ENCODE data around the gene STPG3. TPM values are rescaled to one million over a fixed set of nuclear protein-coding genes. Genes with fewer than 3 reads are reported as not detected.

The STPG3 gene
- total and polyA plus RNA-seq, 9 of the 15 experiments (the other 6 are each of a cell fraction or from before 2014, with no cell fraction given): not detected

DNA sequence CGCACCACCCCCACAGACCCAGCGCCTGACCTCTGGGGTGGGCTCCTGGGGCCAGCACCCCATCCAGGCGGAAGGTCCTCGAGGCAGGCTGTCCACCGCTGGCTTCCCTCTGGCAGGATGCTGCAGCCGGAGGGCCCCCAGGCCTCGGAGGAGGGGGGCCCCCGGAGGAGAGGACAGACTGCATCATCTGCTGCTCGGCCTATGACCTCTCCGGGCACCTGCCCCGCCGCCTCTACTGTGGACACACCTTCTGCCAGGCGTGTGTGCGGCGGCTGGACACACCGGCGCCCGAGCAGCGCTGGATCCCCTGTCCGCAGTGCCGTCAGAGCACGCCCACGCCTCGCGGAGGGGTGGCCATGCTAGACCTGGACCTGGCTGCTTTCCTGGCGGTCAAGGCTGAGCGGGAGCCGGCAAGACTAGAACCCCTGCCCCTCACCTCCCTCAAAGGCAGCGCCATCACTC, 22.5 kb upstream of the STPG3 start (continued):
- TF ChIP-seq, protein P1, sequence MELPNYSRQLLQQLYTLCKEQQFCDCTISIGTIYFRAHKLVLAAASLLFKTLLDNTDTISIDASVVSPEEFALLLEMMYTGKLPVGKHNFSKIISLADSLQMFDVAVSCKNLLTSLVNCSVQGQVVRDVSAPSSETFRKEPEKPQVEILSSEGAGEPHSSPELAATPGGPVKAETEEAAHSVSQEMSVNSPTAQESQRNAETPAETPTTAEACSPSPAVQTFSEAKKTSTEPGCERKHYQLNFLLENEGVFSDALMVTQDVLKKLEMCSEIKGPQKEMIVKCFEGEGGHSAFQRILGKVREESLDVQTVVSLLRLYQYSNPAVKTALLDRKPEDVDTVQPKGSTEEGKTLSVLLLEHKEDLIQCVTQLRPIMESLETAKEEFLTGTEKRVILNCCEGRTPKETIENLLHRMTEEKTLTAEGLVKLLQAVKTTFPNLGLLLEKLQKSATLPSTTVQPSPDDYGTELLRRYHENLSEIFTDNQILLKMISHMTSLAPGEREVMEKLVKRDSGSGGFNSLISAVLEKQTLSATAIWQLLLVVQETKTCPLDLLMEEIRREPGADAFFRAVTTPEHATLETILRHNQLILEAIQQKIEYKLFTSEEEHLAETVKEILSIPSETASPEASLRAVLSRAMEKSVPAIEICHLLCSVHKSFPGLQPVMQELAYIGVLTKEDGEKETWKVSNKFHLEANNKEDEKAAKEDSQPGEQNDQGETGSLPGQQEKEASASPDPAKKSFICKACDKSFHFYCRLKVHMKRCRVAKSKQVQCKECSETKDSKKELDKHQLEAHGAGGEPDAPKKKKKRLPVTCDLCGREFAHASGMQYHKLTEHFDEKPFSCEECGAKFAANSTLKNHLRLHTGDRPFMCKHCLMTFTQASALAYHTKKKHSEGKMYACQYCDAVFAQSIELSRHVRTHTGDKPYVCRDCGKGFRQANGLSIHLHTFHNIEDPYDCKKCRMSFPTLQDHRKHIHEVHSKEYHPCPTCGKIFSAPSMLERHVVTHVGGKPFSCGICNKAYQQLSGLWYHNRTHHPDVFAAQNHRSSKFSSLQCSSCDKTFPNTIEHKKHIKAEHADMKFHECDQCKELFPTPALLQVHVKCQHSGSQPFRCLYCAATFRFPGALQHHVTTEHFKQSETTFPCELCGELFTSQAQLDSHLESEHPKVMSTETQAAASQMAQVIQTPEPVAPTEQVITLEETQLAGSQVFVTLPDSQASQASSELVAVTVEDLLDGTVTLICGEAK (IDR thresholded peaks at IDR 0.05): no peak
- TF ChIP-seq, protein P1 (CRISPR knock-in tag; IDR thresholded peaks at IDR 0.05): no peak
- TF ChIP-seq RCOR1 (IDR thresholded peaks at IDR 0.05; ENCODE audit: borderline replicate concordance in 1 of 2, low read depth in 2 of 2, low read length in 2 of 2) (no peak), ZFX (CRISPR knock-in tag; IDR thresholded peaks at IDR 0.05) (0 out of 2 replicates have a peak, but pooled peaks have one; percentile 4), ZNF696 (CRISPR knock-in tag; conservative IDR thresholded peaks at IDR 0.05) (no peak), KDM5B (IDR thresholded peaks at IDR 0.05; ENCODE audit: insufficient replicate concordance, low read depth, low read length) (peak; percentile 49), MCM3 (IDR thresholded peaks at IDR 0.05) (no peak), MED1 (CRISPR knock-in tag; IDR thresholded peaks at IDR 0.05; ENCODE audit: borderline replicate concordance) (no peak; the same call in 1 of the 2 replicates), LEF1 (IDR thresholded peaks at IDR 0.05) (no peak), BRF1 (IDR thresholded peaks at IDR 0.05; ENCODE audit: borderline replicate concordance, extremely low read depth, insufficient read length) (no peak)
- TF ChIP-seq, protein P2, sequence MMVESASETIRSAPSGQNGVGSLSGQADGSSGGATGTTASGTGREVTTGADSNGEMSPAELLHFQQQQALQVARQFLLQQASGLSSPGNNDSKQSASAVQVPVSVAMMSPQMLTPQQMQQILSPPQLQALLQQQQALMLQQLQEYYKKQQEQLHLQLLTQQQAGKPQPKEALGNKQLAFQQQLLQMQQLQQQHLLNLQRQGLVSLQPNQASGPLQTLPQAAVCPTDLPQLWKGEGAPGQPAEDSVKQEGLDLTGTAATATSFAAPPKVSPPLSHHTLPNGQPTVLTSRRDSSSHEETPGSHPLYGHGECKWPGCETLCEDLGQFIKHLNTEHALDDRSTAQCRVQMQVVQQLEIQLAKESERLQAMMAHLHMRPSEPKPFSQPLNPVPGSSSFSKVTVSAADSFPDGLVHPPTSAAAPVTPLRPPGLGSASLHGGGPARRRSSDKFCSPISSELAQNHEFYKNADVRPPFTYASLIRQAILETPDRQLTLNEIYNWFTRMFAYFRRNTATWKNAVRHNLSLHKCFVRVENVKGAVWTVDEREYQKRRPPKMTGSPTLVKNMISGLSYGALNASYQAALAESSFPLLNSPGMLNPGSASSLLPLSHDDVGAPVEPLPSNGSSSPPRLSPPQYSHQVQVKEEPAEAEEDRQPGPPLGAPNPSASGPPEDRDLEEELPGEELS (CRISPR knock-in tag; IDR thresholded peaks at IDR 0.05; ENCODE audit: borderline replicate concordance): no peak
- TF ChIP-seq, protein P3, sequence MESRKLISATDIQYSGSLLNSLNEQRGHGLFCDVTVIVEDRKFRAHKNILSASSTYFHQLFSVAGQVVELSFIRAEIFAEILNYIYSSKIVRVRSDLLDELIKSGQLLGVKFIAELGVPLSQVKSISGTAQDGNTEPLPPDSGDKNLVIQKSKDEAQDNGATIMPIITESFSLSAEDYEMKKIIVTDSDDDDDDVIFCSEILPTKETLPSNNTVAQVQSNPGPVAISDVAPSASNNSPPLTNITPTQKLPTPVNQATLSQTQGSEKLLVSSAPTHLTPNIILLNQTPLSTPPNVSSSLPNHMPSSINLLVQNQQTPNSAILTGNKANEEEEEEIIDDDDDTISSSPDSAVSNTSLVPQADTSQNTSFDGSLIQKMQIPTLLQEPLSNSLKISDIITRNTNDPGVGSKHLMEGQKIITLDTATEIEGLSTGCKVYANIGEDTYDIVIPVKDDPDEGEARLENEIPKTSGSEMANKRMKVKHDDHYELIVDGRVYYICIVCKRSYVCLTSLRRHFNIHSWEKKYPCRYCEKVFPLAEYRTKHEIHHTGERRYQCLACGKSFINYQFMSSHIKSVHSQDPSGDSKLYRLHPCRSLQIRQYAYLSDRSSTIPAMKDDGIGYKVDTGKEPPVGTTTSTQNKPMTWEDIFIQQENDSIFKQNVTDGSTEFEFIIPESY (CRISPR knock-in tag; IDR thresholded peaks at IDR 0.05): peak; percentile 76
- TF ChIP-seq, protein P4, sequence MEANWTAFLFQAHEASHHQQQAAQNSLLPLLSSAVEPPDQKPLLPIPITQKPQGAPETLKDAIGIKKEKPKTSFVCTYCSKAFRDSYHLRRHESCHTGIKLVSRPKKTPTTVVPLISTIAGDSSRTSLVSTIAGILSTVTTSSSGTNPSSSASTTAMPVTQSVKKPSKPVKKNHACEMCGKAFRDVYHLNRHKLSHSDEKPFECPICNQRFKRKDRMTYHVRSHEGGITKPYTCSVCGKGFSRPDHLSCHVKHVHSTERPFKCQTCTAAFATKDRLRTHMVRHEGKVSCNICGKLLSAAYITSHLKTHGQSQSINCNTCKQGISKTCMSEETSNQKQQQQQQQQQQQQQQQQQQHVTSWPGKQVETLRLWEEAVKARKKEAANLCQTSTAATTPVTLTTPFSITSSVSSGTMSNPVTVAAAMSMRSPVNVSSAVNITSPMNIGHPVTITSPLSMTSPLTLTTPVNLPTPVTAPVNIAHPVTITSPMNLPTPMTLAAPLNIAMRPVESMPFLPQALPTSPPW (CRISPR knock-in tag; IDR thresholded peaks at IDR 0.05): 0 out of 2 replicates have a peak, but pooled peaks have one; percentile 19
